ENCODE measurements around the gene CHMP1B. TPM values are rescaled to one million over a fixed set of nuclear protein-coding genes. Genes with fewer than 3 reads are reported as not detected.

The CHMP1B gene
- total and polyA plus RNA-seq, 9 of the 15 experiments (the other 6 are each of a cell fraction or from before 2014, with no cell fraction given), result 12.3 to 29.9 (median 19.0) TPM

DNA sequence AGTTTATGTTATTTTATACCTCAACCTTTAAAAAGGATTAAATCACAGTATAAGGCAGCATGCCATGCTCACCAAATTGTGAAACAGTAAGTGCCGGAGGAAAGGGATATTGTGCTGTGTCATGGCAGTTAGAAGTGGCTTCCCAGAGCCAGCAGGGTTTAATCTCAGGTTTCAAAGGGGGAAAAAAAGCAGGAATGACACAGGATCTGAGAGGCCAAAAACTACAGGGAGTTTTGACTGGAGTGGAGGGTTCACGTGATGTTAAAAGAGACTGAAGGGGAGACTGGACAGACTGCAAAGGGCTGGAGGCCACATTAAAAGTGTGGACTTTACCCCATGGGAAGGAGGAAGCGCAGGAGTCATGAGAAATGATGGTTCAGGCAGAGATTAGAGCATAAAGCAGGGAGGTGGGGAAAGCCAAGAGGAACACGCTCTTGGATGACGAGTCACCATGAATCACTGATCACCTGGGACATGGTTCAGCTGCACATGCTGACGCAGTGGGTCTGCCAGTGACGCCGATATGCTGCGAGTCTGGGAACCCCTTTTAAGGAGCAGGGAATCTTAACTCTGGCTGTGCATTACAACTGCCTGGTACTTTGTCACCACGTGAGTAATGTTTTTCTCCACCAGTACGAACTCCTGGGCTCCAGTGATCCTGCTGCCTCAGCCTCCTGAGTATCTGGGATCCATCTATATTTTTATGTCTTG lies 6.1 kb downstream of the CHMP1B start (continued):
- TF ChIP-seq ELF2 (CRISPR knock-in tag; IDR thresholded peaks at IDR 0.05), result no peak
- no peak for TF ChIP-seq RUNX1 (IDR thresholded peaks at IDR 0.05; ENCODE audit: low read depth)
- no peak for TF ChIP-seq ZNF764 (CRISPR knock-in tag; IDR thresholded peaks at IDR 0.05; ENCODE audit: low read depth)
- peak; percentile 86; the same call in 1 of the 2 replicates for TF ChIP-seq BACH1 (tag; IDR thresholded peaks at IDR 0.05)
- TF ChIP-seq HDAC6 (IDR thresholded peaks at IDR 0.05; ENCODE audit: low read depth, low read length), result no peak
- peak; percentile 43 for TF ChIP-seq SETDB1 (IDR thresholded peaks at IDR 0.05; ENCODE audit: low read length)
- no peak for TF ChIP-seq SMARCA5 (IDR thresholded peaks at IDR 0.05)
- no peak for TF ChIP-seq POLR2B (IDR thresholded peaks at IDR 0.05; ENCODE audit: low read depth, partially characterized antibody)
- no peak for TF ChIP-seq ZNF586 (CRISPR knock-in tag; conservative IDR thresholded peaks at IDR 0.05)
- TF ChIP-seq MBD2 (IDR thresholded peaks at IDR 0.05; ENCODE audit: borderline replicate concordance, low read depth), result no peak
- TF ChIP-seq MECOM (CRISPR knock-in tag; IDR thresholded peaks at IDR 0.05), result no peak
- TF ChIP-seq ESRRA (IDR thresholded peaks at IDR 0.05; ENCODE audit: borderline replicate concordance, low read depth), result no peak
- TF ChIP-seq FOSL1 (tag; conservative IDR thresholded peaks at IDR 0.05), result peak; percentile 95
- TF ChIP-seq PHTF2 (CRISPR knock-in tag; IDR thresholded peaks at IDR 0.05), result no peak
- TF ChIP-seq SMAD3 (CRISPR knock-in tag; conservative IDR thresholded peaks at IDR 0.05), result no peak
- no peak for TF ChIP-seq ZC3H8 (IDR thresholded peaks at IDR 0.05)
- no peak for TF ChIP-seq ZKSCAN8 (CRISPR knock-in tag; IDR thresholded peaks at IDR 0.05)
- TF ChIP-seq RBM25 (IDR thresholded peaks at IDR 0.05; ENCODE audit: low read depth, low read length, severe bottlenecking), result no peak
- TF ChIP-seq, protein P1, sequence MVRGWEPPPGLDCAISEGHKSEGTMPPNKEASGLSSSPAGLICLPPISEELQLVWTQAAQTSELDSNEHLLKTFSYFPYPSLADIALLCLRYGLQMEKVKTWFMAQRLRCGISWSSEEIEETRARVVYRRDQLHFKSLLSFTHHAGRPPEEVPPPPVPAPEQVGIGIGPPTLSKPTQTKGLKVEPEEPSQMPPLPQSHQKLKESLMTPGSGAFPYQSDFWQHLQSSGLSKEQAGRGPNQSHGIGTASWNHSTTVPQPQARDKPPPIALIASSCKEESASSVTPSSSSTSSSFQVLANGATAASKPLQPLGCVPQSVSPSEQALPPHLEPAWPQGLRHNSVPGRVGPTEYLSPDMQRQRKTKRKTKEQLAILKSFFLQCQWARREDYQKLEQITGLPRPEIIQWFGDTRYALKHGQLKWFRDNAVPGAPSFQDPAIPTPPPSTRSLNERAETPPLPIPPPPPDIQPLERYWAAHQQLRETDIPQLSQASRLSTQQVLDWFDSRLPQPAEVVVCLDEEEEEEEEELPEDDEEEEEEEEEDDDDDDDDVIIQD (CRISPR knock-in tag; IDR thresholded peaks at IDR 0.05), result no peak
- no peak for TF ChIP-seq PML (IDR thresholded peaks at IDR 0.05; ENCODE audit: low read length)
- no peak for TF ChIP-seq ARID2 (IDR thresholded peaks at IDR 0.05)
- no peak for TF ChIP-seq ZBTB1 (CRISPR knock-in tag; IDR thresholded peaks at IDR 0.05; ENCODE audit: borderline replicate concordance, low read depth)
- TF ChIP-seq ZKSCAN1 (IDR thresholded peaks at IDR 0.05; ENCODE audit: low read depth, low read length), result no peak
- TF ChIP-seq E2F3 (CRISPR knock-in tag; IDR thresholded peaks at IDR 0.05), result no peak
- TF ChIP-seq KLF1 (tag; IDR thresholded peaks at IDR 0.05), result no peak
- TF ChIP-seq FOXM1 (IDR thresholded peaks at IDR 0.05; ENCODE audit: low read depth), result no peak
- no peak for TF ChIP-seq FOXM1 (CRISPR knock-in tag; IDR thresholded peaks at IDR 0.05; ENCODE audit: low read depth)
- no peak for TF ChIP-seq ZNF511 (CRISPR knock-in tag; IDR thresholded peaks at IDR 0.05)
- peak; percentile 60 to 67 for TF ChIP-seq NRF1 (conservative IDR thresholded peaks at IDR 0.05 in 1 of 2, IDR thresholded peaks at IDR 0.05 in 1 of 2)
- no peak for TF ChIP-seq GTF2E2 (tag; IDR thresholded peaks at IDR 0.05)
- TF ChIP-seq U2AF1 (optimal IDR thresholded peaks at IDR 0.05; ENCODE audit: low read depth, low read length), result no peak
